Stomach (tissue), 9 donors: ENCODE data around the gene TBX2. TPM values are rescaled to one million over a fixed set of nuclear protein-coding genes. Genes with fewer than 3 reads are reported as not detected.
A peak's percentile ranks its signal among the peaks of the same experiment; 100 is the strongest.

ENCODE experiments used
- DNase-seq, 2 donors: peaks; one replicate each; pipeline versions ENCODE4 v3.0.0 to v3.0.0-alpha.2; 2013 to 2019
- H3K27ac ChIP-seq, 5 donors: fragments of 200-600 bp in 4 of 5; sonication (generic) in 4 of 5; one replicate each; pipeline ENCODE4 v1.5.1; 2013 to 2019; ENCODE audit warnings: mild to moderate bottlenecking in 1 of 5, moderate library complexity in 1 of 5
- H3K27me3 ChIP-seq, 3 donors: fragments of 200-600 bp; sonication (generic); one replicate each; pipeline ENCODE4 v1.5.1; 2017 to 2019; ENCODE audit warnings: mixed run types in 1 of 3
- H3K36me3 ChIP-seq, 4 donors: fragments of 200-600 bp; sonication (generic); 1 replicate in 3 of 4; 2 replicates in 1 of 4; pipeline ENCODE4 v1.5.1; 2016 to 2019
- H3K4me1 ChIP-seq, 4 donors: fragments of 200-600 bp; sonication (generic); one replicate each; pipeline ENCODE4 v1.5.1; 2016 to 2019
- H3K4me3 ChIP-seq, 4 donors: fragments of 200-600 bp; sonication (generic) in 3 of 4; one replicate each; pipeline ENCODE4 v1.5.1; 2016 to 2019; ENCODE audit warnings: mild to moderate bottlenecking in 1 of 4
- H3K9me3 ChIP-seq, 4 donors: fragments of 200-600 bp; sonication (generic); one replicate each; pipeline ENCODE4 v1.5.1; 2016 to 2019
- EP300 ChIP-seq: sonication (generic); formaldehyde crosslinking; IDR thresholded peaks from one replicate; pipeline ENCODE4 v1.6.1; 2017; ENCODE audit warnings: antibody characterized with exemption
- POLR2A ChIP-seq, 4 donors: fragments of 450-650 bp; IDR thresholded peaks; one replicate each; pipeline ENCODE4 v1.6.1; 2016; ENCODE audit warnings: antibody characterized with exemption in 4 of 4, control low read depth in 2 of 4, mild to moderate bottlenecking in 1 of 4, moderate library complexity in 1 of 4
- POLR2AphosphoS5 ChIP-seq, 3 donors: sonication (generic); formaldehyde crosslinking; IDR thresholded peaks; one replicate each; pipeline ENCODE4 v1.6.1; 2016; ENCODE audit warnings: antibody characterized with exemption in 3 of 3
- WGBS, 5 donors: extraction: QIAGEN DNeasy Blood & Tissue Kit in 3 of 5; methylation state at CpG; one replicate each; pipeline versions ENCODE4 v1.1.5 to v1.1.7; 2013 to 2018; 5-methylcytosine and 5-hydroxymethylcytosine counted together
- intact Hi-C: fragments of 100-400 bp; cut with DNase I; formaldehyde crosslinking; loops from one replicate; pipeline ENCODE4 v1.15.1; 2023; ENCODE audit warnings: low total_unique reads
- polyA plus RNA-seq, 3 donors: library from polyadenylated mRNA; stranded (reverse); fragments of 200-250 nt; gene quantifications; one replicate each; pipeline ENCODE4 v1.2.3, GENCODE V29; 2013
- total RNA-seq, 5 donors: library from RNA; depleted of rRNA; stranded (reverse); fragments of >200 nt; gene quantifications; one replicate each; pipeline versions ENCODE4 v1.1.0 to v1.2.3, GENCODE V29; 2014 to 2016
- TF ChIP-seq, protein P1 (sequence below), 7 experiments: fragments of 450-650 bp in 4 of 7; fragments of 200-600 bp in 3 of 7; sonication (generic) in 3 of 7; IDR thresholded peaks; one replicate each; pipeline ENCODE4 v1.5.1; 2016 to 2019; ENCODE audit warnings: antibody characterized with exemption in 7 of 7, control low read depth in 2 of 7, mild to moderate bottlenecking in 1 of 7
- donor health status: healthy with polysubstance abuse.
- donor health status: Bipolar disorder and iron deficiency.
- donor health status: healthy.

TBX2 gene
- total and polyA plus RNA-seq, 8 donors: 0.58 to 31.6 (median 22.1) TPM

DNA sequence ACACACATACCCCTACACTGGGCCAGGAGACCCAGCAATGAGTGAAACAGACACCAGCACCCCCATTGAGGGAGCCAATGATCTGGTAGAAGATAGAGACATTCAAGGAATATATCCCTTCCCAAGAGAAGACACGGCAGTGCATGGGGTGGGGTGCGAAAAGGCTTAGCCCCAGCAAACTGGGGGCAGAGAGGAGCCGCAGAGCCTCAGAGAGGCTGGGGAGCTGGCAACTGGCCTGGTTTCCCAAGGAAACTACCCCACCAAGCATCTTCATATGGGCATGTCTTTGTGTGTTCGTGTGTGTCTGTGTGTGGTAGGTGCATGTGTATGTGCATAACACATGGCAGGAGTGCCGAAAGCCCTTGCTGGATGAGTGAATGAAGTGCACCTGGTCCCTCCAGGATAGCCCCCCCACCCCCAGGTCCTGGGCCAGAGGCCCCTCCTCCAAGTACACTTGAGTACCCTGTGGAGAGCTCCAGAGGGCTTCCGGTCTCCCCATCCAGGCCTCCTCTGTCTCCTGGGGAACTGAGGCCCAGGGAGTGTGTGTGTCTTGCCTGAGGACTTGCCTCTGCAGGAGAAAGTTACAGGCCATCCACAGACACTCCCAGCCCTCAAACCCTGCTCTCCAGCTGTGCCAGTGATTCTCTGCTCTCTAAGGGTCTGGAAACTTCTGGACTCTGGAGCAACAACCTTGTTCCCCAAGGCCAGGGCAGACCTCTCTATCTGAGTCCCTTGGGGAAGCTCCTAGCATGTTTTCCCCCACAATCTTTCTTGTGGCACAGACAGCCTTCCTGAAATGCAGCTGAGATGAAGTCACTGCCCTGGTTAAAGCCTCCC, 15.9 kb downstream of the TBX2 start:
- Histone ChIP-seq H3K27me3 (peaks cover under 1 to 71% (median 22%) of the 10 kb centered on the region in 3 donors), H3K4me3 (no peak overlapping the region), H3K9me3 (no peaks in the 10 kb centered on the region), H3K4me1 (peaks cover 22 to 53% (median 42%) of the 10 kb centered on the region in 4 donors), H3K36me3 (no peaks in the 10 kb centered on the region), H3K27ac (peak overlapping the region in 4 of 5 donors; percentile 25 to 68 (median 54))
- DNase-seq: peak; percentile 5 to 20
- intact Hi-C loops: loop anchor here (10.0 kb wide), 1 partner anchor 419 kb away; no protein-coding TSS in a partner anchor
- no peak for TF ChIP-seq EP300
- TF ChIP-seq, protein P1, sequence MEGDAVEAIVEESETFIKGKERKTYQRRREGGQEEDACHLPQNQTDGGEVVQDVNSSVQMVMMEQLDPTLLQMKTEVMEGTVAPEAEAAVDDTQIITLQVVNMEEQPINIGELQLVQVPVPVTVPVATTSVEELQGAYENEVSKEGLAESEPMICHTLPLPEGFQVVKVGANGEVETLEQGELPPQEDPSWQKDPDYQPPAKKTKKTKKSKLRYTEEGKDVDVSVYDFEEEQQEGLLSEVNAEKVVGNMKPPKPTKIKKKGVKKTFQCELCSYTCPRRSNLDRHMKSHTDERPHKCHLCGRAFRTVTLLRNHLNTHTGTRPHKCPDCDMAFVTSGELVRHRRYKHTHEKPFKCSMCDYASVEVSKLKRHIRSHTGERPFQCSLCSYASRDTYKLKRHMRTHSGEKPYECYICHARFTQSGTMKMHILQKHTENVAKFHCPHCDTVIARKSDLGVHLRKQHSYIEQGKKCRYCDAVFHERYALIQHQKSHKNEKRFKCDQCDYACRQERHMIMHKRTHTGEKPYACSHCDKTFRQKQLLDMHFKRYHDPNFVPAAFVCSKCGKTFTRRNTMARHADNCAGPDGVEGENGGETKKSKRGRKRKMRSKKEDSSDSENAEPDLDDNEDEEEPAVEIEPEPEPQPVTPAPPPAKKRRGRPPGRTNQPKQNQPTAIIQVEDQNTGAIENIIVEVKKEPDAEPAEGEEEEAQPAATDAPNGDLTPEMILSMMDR (IDR thresholded peaks at IDR 0.05): no peak
- TF ChIP-seq POLR2AphosphoS5 (IDR thresholded peaks at IDR 0.05): no peak
- TF ChIP-seq POLR2A (IDR thresholded peaks at IDR 0.05): no peak
- WGBS, 5 donors: 92 to 96% (median 92%) methylated on average over 4 to 6 of the region's 6 CpGs

DNA sequence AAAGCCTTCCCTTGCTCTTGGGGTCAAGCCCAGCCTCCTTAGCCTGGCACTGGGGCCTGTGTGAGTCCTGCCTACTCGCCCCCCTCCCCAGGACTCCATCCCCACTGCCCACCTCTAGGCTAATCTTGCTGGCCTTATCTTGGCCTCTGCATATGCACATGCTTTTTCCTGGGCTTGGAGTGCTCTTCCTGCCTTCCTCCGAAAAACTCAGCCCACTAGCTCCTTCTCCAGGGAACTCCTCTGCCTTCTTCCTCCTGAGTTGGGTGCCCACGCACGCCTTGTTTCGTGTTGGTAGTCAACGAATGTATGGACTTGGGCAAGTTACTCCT, 16.5 kb downstream of the TBX2 start:
- H3K27me3 ChIP-seq: peaks cover 0 to 71% (median 22%) of the 10 kb centered on the region in 3 donors
- intact Hi-C loops: loop anchor here (10.0 kb wide), 1 partner anchor 419 kb away; no protein-coding TSS in a partner anchor
- peak in 1 of 2 donors; percentile 9 for DNase-seq
- no peak overlapping the region for H3K4me3 ChIP-seq
- H3K4me1 ChIP-seq: peaks cover 17 to 47% (median 36%) of the 10 kb centered on the region in 4 donors
- no peaks in the 10 kb centered on the region for H3K9me3 ChIP-seq
- no peak for TF ChIP-seq POLR2A (IDR thresholded peaks at IDR 0.05)
- peak overlapping the region in 4 of 5 donors; percentile 25 to 68 (median 54) for H3K27ac ChIP-seq
- H3K36me3 ChIP-seq: no peaks in the 10 kb centered on the region
- WGBS, 5 donors: 74 to 91% (median 88%) methylated on average over 6 of the region's 6 CpGs

DNA sequence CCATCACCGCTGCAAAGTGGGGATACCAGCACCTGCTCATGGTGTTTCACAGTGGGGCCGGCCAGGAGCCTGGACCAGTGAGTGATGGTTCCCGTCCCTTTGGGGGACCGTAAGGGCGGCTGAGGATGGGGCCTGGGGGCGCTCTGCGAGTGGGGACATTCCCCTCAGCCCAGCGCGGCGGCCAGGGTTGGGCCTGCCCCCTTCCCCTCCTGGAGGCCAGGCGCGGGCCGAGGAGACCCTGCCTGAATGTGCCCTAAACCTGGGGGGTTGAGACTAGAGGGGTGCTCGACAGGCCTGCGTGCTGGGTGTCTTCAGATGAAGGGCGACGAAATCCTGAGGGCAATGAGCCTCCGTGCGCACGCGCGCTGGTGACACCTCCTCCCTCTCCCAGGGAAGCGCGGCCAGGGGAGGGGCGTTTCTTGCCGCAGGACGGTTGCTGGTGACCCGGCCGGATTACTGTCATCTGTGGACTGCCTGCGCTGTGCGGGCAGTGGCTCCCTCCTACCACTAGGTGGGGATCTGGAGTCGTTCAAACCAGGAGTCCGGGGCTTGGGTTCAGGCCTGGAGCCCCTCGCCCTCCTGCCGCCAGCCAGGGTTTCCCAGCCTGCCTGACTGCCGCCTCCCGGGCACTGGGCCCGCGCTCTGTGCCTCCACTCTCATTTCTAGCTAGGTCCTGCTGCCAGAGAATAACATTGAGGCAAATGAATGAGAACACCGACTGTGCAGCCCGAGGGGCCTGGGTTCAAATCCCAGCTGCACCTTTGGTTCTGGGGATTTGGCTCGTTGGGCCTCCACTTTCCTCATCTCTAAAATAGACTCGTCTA, 17.1 kb downstream of the TBX2 start:
- no peaks in the 10 kb centered on the region for H3K36me3 ChIP-seq
- peaks cover 12 to 41% (median 30%) of the 10 kb centered on the region in 4 donors for H3K4me1 ChIP-seq
- 18 to 58% (median 22%) methylated on average over 7 to 43 of the region's 43 CpGs for WGBS, 5 donors
- peak overlapping the region in 4 of 5 donors; percentile 25 to 68 (median 54) for H3K27ac ChIP-seq
- intact Hi-C loops: loop anchor here (10.0 kb wide), 1 partner anchor 418 kb away; no protein-coding TSS in a partner anchor
- peak overlapping the region in 3 of 4 donors; percentile 15 to 23 (median 19) for H3K4me3 ChIP-seq
- peaks cover 0 to 69% (median 20%) of the 10 kb centered on the region in 3 donors for H3K27me3 ChIP-seq
- TF ChIP-seq POLR2AphosphoS5 (IDR thresholded peaks at IDR 0.05): peak in 1 of 3 donors; percentile 54
- no peak for TF ChIP-seq POLR2A (IDR thresholded peaks at IDR 0.05)
- TF ChIP-seq, protein P1 (IDR thresholded peaks at IDR 0.05): peak in 5 of 7 experiments; percentile 24 to 95 (median 89)
- no peak for TF ChIP-seq EP300
- peak; percentile 74 to 93 for DNase-seq
- no peaks in the 10 kb centered on the region for H3K9me3 ChIP-seq

DNA sequence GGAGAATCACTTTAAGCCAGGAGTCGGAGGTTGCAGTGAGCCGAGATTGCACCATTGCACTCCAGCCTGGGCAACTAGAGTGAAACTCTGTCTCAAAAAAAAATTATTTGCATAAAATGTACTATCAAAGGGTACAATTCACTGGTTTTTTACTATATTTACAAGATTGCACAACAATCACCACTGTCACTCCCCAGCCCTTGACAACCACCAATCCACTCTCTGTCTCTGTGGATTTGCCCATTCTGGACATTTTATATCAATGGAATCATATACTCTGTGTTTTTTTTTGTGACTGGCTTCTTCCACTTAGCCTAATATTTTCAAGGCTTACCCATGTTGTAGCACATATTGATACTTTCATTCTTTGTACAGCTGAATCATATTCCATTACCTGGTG, 18.8 kb downstream of the TBX2 start:
- H3K27ac ChIP-seq: no peak overlapping the region

More for the DNA sequence above, 18.8 kb downstream of the TBX2 start:
- Histone ChIP-seq H3K9me3 (no peaks in the 10 kb centered on the region), H3K4me3 (no peak overlapping the region), H3K27me3 (peaks cover 0 to 67% (median 23%) of the 10 kb centered on the region in 3 donors), H3K4me1 (peaks cover 11 to 24% (median 15%) of the 10 kb centered on the region in 4 donors), H3K36me3 (no peaks in the 10 kb centered on the region)
- 79 to 94% (median 89%) methylated on average over 2 of the region's 2 CpGs for WGBS, 5 donors
- no peak for DNase-seq
- TF ChIP-seq POLR2AphosphoS5 (IDR thresholded peaks at IDR 0.05) (no peak), POLR2A (IDR thresholded peaks at IDR 0.05) (no peak), EP300 (no peak)
- TF ChIP-seq, protein P1 (IDR thresholded peaks at IDR 0.05): no peak
- intact Hi-C loops: loop anchor here (10.0 kb wide), 1 partner anchor 416 kb away; no protein-coding TSS in a partner anchor
